PFSK-1 (cell line): Measurements from ENCODE around the gene TRMT1.

ENCODE experiments used
- FOXP2 ChIP-seq: optimal IDR thresholded peaks from 2 replicates; pipeline ENCODE3; 2011; ENCODE audit warnings: borderline replicate concordance, control low read depth, inconsistent platforms; ENCODE audit not compliant: insufficient read depth; ENCODE audit errors: extremely low read length, extremely low read depth
- POLR2AphosphoS5 ChIP-seq: IDR thresholded peaks from 2 replicates; pipeline ENCODE4 v1.6.1; 2012; ENCODE audit warnings: low read depth, mild to moderate bottlenecking, control low read depth, low read length, moderate library complexity
- REST ChIP-seq, 2 experiments: IDR thresholded peaks; 2 replicates each; pipeline versions ENCODE4 v1.6.1 to v1.8.0; 2011 to 2012; ENCODE audit warnings: low read depth in 2 of 2, low read length in 2 of 2, control low read depth in 1 of 2, inconsistent platforms in 1 of 2, mild to moderate bottlenecking in 1 of 2, moderate library complexity in 1 of 2; ENCODE audit not compliant: insufficient read depth in 1 of 2
- SIN3A ChIP-seq: IDR thresholded peaks from 2 replicates; pipeline ENCODE4 v1.6.1; 2012; ENCODE audit warnings: mild to moderate bottlenecking, low read length, moderate library complexity, borderline replicate concordance; ENCODE audit not compliant: insufficient read depth
- TAF1 ChIP-seq: IDR thresholded peaks from 2 replicates; pipeline ENCODE4 v1.6.1; 2012; ENCODE audit warnings: low read length, control low read depth, borderline replicate concordance; ENCODE audit not compliant: insufficient read depth

Gene TRMT1

GRCh38 chr19:13078897-13079541, 37.5 kb downstream of the TRMT1 start:
- TF ChIP-seq REST (IDR thresholded peaks at IDR 0.05; ENCODE audit: insufficient read depth in 1 of 2, low read depth in 2 of 2, low read length in 2 of 2) (no peak), FOXP2 (no peak), SIN3A (no peak), POLR2AphosphoS5 (no peak), TAF1 (no peak)

- TF ChIP-seq FOXP2 (no peak), POLR2AphosphoS5 (no peak), SIN3A (no peak), REST (IDR thresholded peaks at IDR 0.05; ENCODE audit: insufficient read depth in 1 of 2, low read depth in 2 of 2, low read length in 2 of 2) (no peak), TAF1 (no peak)
Measured at GRCh38 chr19:13078381-13078780, 38.2 kb downstream of the TRMT1 start.

DNA sequence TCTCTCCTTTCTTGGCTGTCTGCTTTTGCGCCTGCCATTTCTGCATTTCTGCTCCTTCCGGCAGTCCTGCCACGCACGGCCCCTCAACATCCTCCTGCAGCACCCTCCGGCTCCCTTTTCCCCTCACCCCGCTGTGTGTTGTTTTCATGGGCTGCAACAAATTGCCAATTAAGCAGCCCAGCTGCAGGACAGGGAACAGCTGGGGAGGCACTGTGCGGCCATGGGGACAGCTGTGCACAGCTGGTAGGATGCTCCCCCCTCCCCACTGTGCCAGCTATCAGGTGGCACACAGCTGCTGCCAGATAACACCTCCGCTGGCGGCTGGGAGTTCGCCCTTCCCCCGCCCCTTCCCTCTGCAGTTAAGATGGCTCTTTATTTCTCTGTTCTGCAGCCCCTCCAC, 39.3 kb downstream of the TRMT1 start:
- TF ChIP-seq TAF1 (no peak), FOXP2 (no peak), POLR2AphosphoS5 (no peak), REST (IDR thresholded peaks at IDR 0.05; ENCODE audit: insufficient read depth in 1 of 2, low read depth in 2 of 2, low read length in 2 of 2) (no peak), SIN3A (no peak)

- TF ChIP-seq REST (IDR thresholded peaks at IDR 0.05; ENCODE audit: insufficient read depth in 1 of 2, low read depth in 2 of 2, low read length in 2 of 2) (no peak), SIN3A (no peak), POLR2AphosphoS5 (no peak), TAF1 (no peak), FOXP2 (no peak)
Measured at GRCh38 chr19:13076787-13077186, 39.8 kb downstream of the TRMT1 start.

- TF ChIP-seq FOXP2 (no peak), REST (IDR thresholded peaks at IDR 0.05; ENCODE audit: insufficient read depth in 1 of 2, low read depth in 2 of 2, low read length in 2 of 2) (no peak), TAF1 (no peak), POLR2AphosphoS5 (no peak), SIN3A (no peak)
Measured at GRCh38 chr19:13076320-13076719, 40.2 kb downstream of the TRMT1 start.
